Fibroblast of upper back skin (primary cell): ENCODE data around the gene PTPN2.
A peak's percentile ranks its signal among the peaks of the same experiment; 100 is the strongest.

ENCODE experiments used
- DNase-seq: peaks from one replicate; pipeline ENCODE4 v3.0.0-alpha.2; 2013

Gene PTPN2

GRCh38 chr18:12857215-12857905, 26.7 kb downstream of the PTPN2 start:
- DNase-seq, result no peak

- DNase-seq, result no peak
Observed at GRCh38 chr18:12855916-12856315, 28.1 kb downstream of the PTPN2 start.

- DNase-seq, result no peak
Observed at GRCh38 chr18:12852566-12853315, 31.3 kb downstream of the PTPN2 start.

- DNase-seq, result no peak
Observed at GRCh38 chr18:12851716-12852115, 32.3 kb downstream of the PTPN2 start.

GRCh38 chr18:12849548-12849947, 34.5 kb downstream of the PTPN2 start:
- DNase-seq, result no peak

- DNase-seq, result no peak
Observed at GRCh38 chr18:12848405-12848804, 35.6 kb downstream of the PTPN2 start.

- no peak for DNase-seq
Observed at GRCh38 chr18:12844391-12844790, 39.6 kb downstream of the PTPN2 start.

- DNase-seq, result peak; percentile 8
Observed at GRCh38 chr18:12843420-12844350, 40.4 kb downstream of the PTPN2 start.

GRCh38 chr18:12842459-12843380, 41.3 kb downstream of the PTPN2 start:
- no peak for DNase-seq

- no peak for DNase-seq
Observed at GRCh38 chr18:12841070-12841469, 43.0 kb downstream of the PTPN2 start.

- no peak for DNase-seq
Observed at GRCh38 chr18:12840382-12840781, 43.7 kb downstream of the PTPN2 start.

- DNase-seq, result peak; percentile 36
Observed at GRCh38 chr18:12839526-12840196, 44.4 kb downstream of the PTPN2 start.

- no peak for DNase-seq
Observed at GRCh38 chr18:12839057-12839525, 44.9 kb downstream of the PTPN2 start.

- DNase-seq, result peak; percentile 91
Observed at GRCh38 chr18:12838178-12838634, 45.8 kb downstream of the PTPN2 start.

- DNase-seq, result peak; percentile 31
Observed at GRCh38 chr18:12837747-12838146, 46.3 kb downstream of the PTPN2 start.

GRCh38 chr18:12836551-12836950, 47.5 kb downstream of the PTPN2 start:
- DNase-seq, result no peak

GRCh38 chr18:12828116-12829051, 55.7 kb downstream of the PTPN2 start:
- DNase-seq, result no peak

GRCh38 chr18:12827588-12827987, 56.4 kb downstream of the PTPN2 start:
- DNase-seq, result no peak

GRCh38 chr18:12825230-12825629, 58.8 kb downstream of the PTPN2 start:
- no peak for DNase-seq

GRCh38 chr18:12823892-12824291, 60.1 kb downstream of the PTPN2 start:
- DNase-seq, result no peak
